HEK293 (cell line): Measurements from ENCODE around the gene CC2D1A.

Source experiments
- CTCF ChIA-PET: fragments of 350-600 bp; formaldehyde crosslinking; extraction: SDS; loops from one replicate; lab custom pipeline; 2021; ENCODE audit warnings: antibody characterized with exemption; lab: Yijun Ruan, JAX
- POLR2A ChIA-PET: fragments of 300-600 bp; formaldehyde crosslinking; extraction: SDS; loops from one replicate; lab custom pipeline; 2020; ENCODE audit warnings: antibody characterized with exemption, inconsistent platforms; lab: Yijun Ruan, JAX
- H3K27ac ChIP-seq: fragments of 200-500 bp; sonication (Bioruptor generic); 2 replicates; pipeline ENCODE4 v1.5.1; 2014; ENCODE audit warnings: low read depth, low read length, control low read depth, inconsistent platforms; ENCODE audit errors: extremely low read depth
- H3K36me3 ChIP-seq, 2 experiments: fragments of 200-500 bp in 1 of 2; sonication (Bioruptor generic) in 1 of 2; 1 replicate in 1 of 2; 2 replicates in 1 of 2; pipeline ENCODE4 v1.5.1; 2014 to 2017; ENCODE audit warnings: inconsistent platforms in 2 of 2, low read length in 2 of 2; ENCODE audit not compliant: control insufficient read depth in 2 of 2, insufficient read depth in 1 of 2
- H3K4me1 ChIP-seq: fragments of 200-500 bp; sonication (Bioruptor generic); 2 replicates; pipeline ENCODE4 v1.5.1; 2014; ENCODE audit warnings: mild to moderate bottlenecking, low read length, inconsistent platforms; ENCODE audit not compliant: control insufficient read depth, insufficient read depth
- H3K4me3 ChIP-seq: 2 replicates; pipeline ENCODE4 v1.5.1; 2011; ENCODE audit warnings: low read depth, mild to moderate bottlenecking, control low read depth, low read length, moderate library complexity
- H3K9me3 ChIP-seq: fragments of 200-500 bp; sonication (Bioruptor generic); 2 replicates; pipeline ENCODE4 v1.5.1; 2014; ENCODE audit warnings: low read depth, low read length, inconsistent platforms; ENCODE audit not compliant: control insufficient read depth, insufficient read depth
- SCRT1 ChIP-seq: fragments of 450-650 bp; formaldehyde crosslinking; IDR thresholded peaks from 2 replicates; pipeline ENCODE4 v1.5.1; 2016; ENCODE audit warnings: missing biosample characterization, missing genetic modification characterization, borderline replicate concordance
- SCRT2 ChIP-seq: fragments of 450-650 bp; formaldehyde crosslinking; IDR thresholded peaks from 2 replicates; pipeline ENCODE4 v1.5.1; 2016; ENCODE audit warnings: missing biosample characterization, missing genetic modification characterization
- SETDB1 ChIP-seq: IDR thresholded peaks from one replicate; pipeline ENCODE4 v1.6.1; 2017; ENCODE audit warnings: mild to moderate bottlenecking, low read length, moderate library complexity, mixed read lengths; ENCODE audit not compliant: insufficient read length
- ZBTB20 ChIP-seq: fragments of 450-650 bp; formaldehyde crosslinking; IDR thresholded peaks from 2 replicates; pipeline ENCODE4 v1.5.1; 2016; ENCODE audit warnings: missing biosample characterization, missing genetic modification characterization
- ZFP37 ChIP-seq: fragments of 450-650 bp; formaldehyde crosslinking; IDR thresholded peaks from 2 replicates; pipeline ENCODE4 v1.5.1; 2016; ENCODE audit warnings: missing biosample characterization, missing genetic modification characterization
- ZNF335 ChIP-seq: fragments of 450-650 bp; formaldehyde crosslinking; conservative IDR thresholded peaks from 2 replicates; pipeline ENCODE4 v1.5.1; 2016; ENCODE audit warnings: missing biosample characterization, missing genetic modification characterization
- ZNF366 ChIP-seq: fragments of 450-650 bp; formaldehyde crosslinking; conservative IDR thresholded peaks from 2 replicates; pipeline ENCODE4 v1.5.1; 2016; ENCODE audit warnings: missing biosample characterization, missing genetic modification characterization
- ZNF473 ChIP-seq: fragments of 450-650 bp; formaldehyde crosslinking; IDR thresholded peaks from 2 replicates; pipeline ENCODE4 v1.5.1; 2017; ENCODE audit warnings: missing biosample characterization, missing genetic modification characterization
- ZNF623 ChIP-seq: fragments of 450-650 bp; formaldehyde crosslinking; IDR thresholded peaks from 2 replicates; pipeline ENCODE4 v1.5.1; 2016; ENCODE audit warnings: missing biosample characterization, missing genetic modification characterization
- TF ChIP-seq, protein P1 (sequence below): fragments of 450-650 bp; formaldehyde crosslinking; IDR thresholded peaks from 2 replicates; pipeline ENCODE4 v1.5.1; 2016; ENCODE audit warnings: missing biosample characterization, missing genetic modification characterization, low read depth
- TF ChIP-seq, protein P2 (sequence below): fragments of 450-650 bp; formaldehyde crosslinking; IDR thresholded peaks from 2 replicates; pipeline ENCODE4 v1.5.1; 2016; ENCODE audit warnings: missing biosample characterization, missing genetic modification characterization
- TF ChIP-seq, protein P3 (sequence below): fragments of 450-650 bp; formaldehyde crosslinking; IDR thresholded peaks from 2 replicates; pipeline ENCODE4 v1.5.1; 2016; ENCODE audit warnings: missing biosample characterization, missing genetic modification characterization
- TF ChIP-seq, protein P4 (sequence below): fragments of 450-650 bp; formaldehyde crosslinking; IDR thresholded peaks from 2 replicates; pipeline ENCODE4 v1.5.1; 2017; ENCODE audit warnings: missing biosample characterization, mild to moderate bottlenecking, missing genetic modification characterization, moderate library complexity

The CC2D1A gene

DNA sequence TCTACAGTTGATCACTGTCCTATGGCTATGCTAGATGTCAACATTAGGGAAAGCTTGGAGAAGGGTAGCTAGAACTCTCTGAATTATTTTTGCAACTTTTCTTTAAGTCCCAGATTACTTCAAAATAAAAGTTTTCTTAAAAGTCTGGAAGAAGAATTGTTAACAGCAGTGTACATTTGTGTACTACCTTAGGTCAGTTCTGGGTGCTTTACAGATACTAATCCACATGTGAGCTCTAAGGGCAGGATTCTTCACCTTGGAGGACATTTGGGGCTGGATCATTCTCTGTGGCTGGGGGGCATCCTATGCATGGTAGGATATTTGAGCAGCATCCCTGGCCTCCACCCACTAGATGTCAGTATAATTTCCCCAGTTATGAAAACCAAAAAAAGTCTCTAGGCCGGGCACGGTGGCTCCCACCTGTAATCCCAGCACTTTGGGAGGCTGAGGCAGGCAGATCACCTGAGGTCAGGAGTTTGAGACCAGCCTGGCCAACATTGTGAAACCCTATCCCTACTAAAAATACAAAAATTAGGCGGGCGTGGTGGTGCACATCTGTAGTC, 2.9 kb upstream of the CC2D1A start (continued):
- TF ChIP-seq, protein P1, sequence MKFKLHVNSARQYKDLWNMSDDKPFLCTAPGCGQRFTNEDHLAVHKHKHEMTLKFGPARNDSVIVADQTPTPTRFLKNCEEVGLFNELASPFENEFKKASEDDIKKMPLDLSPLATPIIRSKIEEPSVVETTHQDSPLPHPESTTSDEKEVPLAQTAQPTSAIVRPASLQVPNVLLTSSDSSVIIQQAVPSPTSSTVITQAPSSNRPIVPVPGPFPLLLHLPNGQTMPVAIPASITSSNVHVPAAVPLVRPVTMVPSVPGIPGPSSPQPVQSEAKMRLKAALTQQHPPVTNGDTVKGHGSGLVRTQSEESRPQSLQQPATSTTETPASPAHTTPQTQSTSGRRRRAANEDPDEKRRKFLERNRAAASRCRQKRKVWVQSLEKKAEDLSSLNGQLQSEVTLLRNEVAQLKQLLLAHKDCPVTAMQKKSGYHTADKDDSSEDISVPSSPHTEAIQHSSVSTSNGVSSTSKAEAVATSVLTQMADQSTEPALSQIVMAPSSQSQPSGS, result no peak

DNA sequence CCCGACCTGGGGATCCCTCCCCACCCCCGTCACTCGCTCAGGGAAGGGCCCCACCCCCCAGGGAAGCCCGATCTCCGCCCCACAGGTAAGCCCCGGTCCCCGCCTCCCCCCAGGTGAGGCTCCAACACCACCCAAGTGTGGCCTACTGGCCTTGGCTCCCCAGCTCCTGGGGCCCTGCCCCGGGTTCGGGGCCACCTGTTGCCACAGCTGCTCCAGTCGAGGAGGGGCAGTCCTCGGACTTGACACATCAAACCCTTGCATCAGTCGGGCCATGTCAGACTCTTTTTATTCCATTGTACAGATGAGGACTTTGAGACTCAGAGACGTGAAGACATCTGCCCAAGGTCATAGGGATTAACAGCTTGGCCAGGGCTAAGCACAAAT, 512 bp downstream of the CC2D1A start:
- no peaks in the 10 kb centered on the region for H3K9me3 ChIP-seq
- no peaks in the 10 kb centered on the region; the same call in 1 of the 2 replicates for H3K4me1 ChIP-seq
- ChIA-PET CTCF (interaction anchor here (1.2 to 2.3 kb wide), 2 partner anchors 27 kb away, joined by 4 to 7 read pairs; no protein-coding TSS in a partner anchor), POLR2A (interaction anchor here (1.2 to 1.4 kb wide), 2 partner anchors 132 to 166 kb away, joined by 3 to 4 read pairs; partner anchors contain the start of gene MISP3)
- H3K4me3 ChIP-seq, result peak overlapping the region; percentile 88
- peak overlapping the region; percentile 70; the same call in 1 of the 2 replicates for H3K27ac ChIP-seq
- peaks cover 15 to 24% of the 10 kb centered on the region in 2 experiments; a peak in 2 of 3 replicates for H3K36me3 ChIP-seq
- peak; percentile 52; the same call in 1 of the 2 replicates for TF ChIP-seq ZNF335 (tag by site-specific recombination)
- TF ChIP-seq SCRT1 (tag by site-specific recombination), result peak; percentile 97
- TF ChIP-seq, protein P2, sequence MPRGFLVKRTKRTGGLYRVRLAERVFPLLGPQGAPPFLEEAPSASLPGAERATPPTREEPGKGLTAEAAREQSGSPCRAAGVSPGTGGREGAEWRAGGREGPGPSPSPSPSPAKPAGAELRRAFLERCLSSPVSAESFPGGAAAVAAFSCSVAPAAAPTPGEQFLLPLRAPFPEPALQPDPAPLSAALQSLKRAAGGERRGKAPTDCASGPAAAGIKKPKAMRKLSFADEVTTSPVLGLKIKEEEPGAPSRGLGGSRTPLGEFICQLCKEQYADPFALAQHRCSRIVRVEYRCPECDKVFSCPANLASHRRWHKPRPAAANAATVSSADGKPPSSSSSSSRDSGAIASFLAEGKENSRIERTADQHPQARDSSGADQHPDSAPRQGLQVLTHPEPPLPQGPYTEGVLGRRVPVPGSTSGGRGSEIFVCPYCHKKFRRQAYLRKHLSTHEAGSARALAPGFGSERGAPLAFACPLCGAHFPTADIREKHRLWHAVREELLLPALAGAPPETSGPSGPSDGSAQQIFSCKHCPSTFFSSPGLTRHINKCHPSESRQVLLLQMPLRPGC (tag by site-specific recombination), result no peak
- no peak for TF ChIP-seq ZNF473
- TF ChIP-seq SCRT2 (tag by site-specific recombination), result peak; percentile 99
- TF ChIP-seq, protein P3, sequence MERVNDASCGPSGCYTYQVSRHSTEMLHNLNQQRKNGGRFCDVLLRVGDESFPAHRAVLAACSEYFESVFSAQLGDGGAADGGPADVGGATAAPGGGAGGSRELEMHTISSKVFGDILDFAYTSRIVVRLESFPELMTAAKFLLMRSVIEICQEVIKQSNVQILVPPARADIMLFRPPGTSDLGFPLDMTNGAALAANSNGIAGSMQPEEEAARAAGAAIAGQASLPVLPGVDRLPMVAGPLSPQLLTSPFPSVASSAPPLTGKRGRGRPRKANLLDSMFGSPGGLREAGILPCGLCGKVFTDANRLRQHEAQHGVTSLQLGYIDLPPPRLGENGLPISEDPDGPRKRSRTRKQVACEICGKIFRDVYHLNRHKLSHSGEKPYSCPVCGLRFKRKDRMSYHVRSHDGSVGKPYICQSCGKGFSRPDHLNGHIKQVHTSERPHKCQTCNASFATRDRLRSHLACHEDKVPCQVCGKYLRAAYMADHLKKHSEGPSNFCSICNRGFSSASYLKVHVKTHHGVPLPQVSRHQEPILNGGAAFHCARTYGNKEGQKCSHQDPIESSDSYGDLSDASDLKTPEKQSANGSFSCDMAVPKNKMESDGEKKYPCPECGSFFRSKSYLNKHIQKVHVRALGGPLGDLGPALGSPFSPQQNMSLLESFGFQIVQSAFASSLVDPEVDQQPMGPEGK (tag by site-specific recombination), result peak; percentile 12; the same call in 1 of the 2 replicates
- TF ChIP-seq ZFP37 (tag by site-specific recombination), result peak; percentile 23; the same call in 1 of the 2 replicates
- TF ChIP-seq ZBTB20, result peak; percentile 18; the same call in 1 of the 2 replicates

DNA sequence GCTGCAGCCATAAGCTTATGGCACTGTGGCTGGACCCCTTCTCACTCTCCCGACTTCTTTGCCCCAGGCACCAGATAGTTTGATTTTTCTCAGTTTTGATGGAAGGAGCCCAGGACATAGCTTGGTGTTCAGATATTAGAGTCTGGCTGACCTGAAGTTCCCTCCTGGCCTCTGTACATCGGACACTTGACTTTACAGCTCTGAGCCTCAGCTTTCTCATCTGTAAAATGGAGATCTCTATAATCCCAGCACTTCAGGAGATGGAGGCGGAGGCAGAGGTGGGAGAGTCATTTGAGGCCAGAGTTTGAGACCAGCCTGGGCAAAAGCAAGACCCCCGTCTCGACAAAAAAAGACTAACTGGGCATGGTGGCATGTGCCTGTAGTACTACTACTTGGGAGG, 909 bp downstream of the CC2D1A start:
- POLR2A ChIA-PET, result interaction anchor here (1.2 to 1.4 kb wide), 2 partner anchors 132 to 166 kb away, joined by 3 to 4 read pairs; partner anchors contain the start of gene MISP3
- H3K9me3 ChIP-seq, result no peaks in the 10 kb centered on the region
- CTCF ChIA-PET, result interaction anchor here (0.6 to 2.3 kb wide), 4 partner anchors 24 to 174 kb away, joined by 3 to 7 read pairs (median 4); no protein-coding TSS in a partner anchor
- TF ChIP-seq ZNF623 (tag by site-specific recombination), result no peak
- H3K36me3 ChIP-seq, result peaks cover 15 to 25% of the 10 kb centered on the region in 2 experiments; a peak in 2 of 3 replicates
- no peaks in the 10 kb centered on the region; the same call in 1 of the 2 replicates for H3K4me1 ChIP-seq
- peak overlapping the region; percentile 88 for H3K4me3 ChIP-seq
- 0 out of 2 replicates have a peak overlapping the region, but pooled peaks have one; percentile 4 for H3K27ac ChIP-seq

DNA sequence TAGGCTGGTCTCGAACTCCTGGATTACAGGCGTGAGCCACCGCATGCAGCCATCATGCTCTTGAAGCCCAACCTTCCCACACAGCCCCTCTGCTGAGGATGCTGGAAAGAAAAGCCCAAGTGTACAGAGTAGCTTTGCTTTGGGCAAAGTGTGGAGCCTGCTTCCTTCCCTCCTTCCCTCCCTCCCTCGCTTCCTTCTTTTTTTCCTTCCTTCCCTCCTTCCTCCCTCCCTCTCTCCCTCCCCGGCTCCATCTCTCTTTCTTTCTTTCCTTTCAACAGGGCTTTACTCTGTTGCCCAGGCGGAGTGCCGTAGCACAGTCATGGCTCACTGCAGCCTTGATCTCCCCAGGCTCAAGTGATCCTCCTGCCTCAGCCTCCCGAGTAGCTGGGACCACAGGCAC, 2.7 kb downstream of the CC2D1A start:
- CTCF ChIA-PET, result interaction anchor here (0.5 kb wide), 1 partner anchor 517 kb away, joined by 3 read pairs; no protein-coding TSS in a partner anchor
- H3K4me1 ChIP-seq, result no peaks in the 10 kb centered on the region; the same call in 1 of the 2 replicates
- TF ChIP-seq ZNF366 (tag by site-specific recombination) (peak; percentile 91), SETDB1 (no peak)
- TF ChIP-seq, protein P4, sequence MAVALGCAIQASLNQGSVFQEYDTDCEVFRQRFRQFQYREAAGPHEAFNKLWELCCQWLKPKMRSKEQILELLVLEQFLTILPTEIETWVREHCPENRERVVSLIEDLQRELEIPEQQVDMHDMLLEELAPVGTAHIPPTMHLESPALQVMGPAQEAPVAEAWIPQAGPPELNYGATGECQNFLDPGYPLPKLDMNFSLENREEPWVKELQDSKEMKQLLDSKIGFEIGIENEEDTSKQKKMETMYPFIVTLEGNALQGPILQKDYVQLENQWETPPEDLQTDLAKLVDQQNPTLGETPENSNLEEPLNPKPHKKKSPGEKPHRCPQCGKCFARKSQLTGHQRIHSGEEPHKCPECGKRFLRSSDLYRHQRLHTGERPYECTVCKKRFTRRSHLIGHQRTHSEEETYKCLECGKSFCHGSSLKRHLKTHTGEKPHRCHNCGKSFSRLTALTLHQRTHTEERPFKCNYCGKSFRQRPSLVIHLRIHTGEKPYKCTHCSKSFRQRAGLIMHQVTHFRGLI (tag by site-specific recombination), result 0 out of 2 replicates have a peak, but pooled peaks have one; percentile 20
- H3K36me3 ChIP-seq, result peaks cover 22 to 42% of the 10 kb centered on the region in 2 experiments; a peak in 2 of 3 replicates
- H3K27ac ChIP-seq, result no peak overlapping the region
- H3K9me3 ChIP-seq, result no peaks in the 10 kb centered on the region
- H3K4me3 ChIP-seq, result no peak overlapping the region
- POLR2A ChIA-PET, result interaction anchor here (0.7 kb wide), 1 partner anchor 975 kb away, joined by 3 read pairs; the partner anchor contains the start of gene FARSA
